HEK293 (cell line): Measurements from ENCODE around the gene MED13L.

Experiments used
- BCL6B ChIP-seq: fragments of 450-650 bp; formaldehyde crosslinking; IDR thresholded peaks from 2 replicates; pipeline ENCODE4 v1.5.1; 2017; ENCODE audit warnings: missing biosample characterization, missing genetic modification characterization
- HOXC10 ChIP-seq: sonication (generic); formaldehyde crosslinking; IDR thresholded peaks from 2 replicates; pipeline ENCODE4 v1.8.1; 2023; ENCODE audit warnings: mild to moderate bottlenecking, missing genetic modification reagents
- KLF7 ChIP-seq: fragments of 450-650 bp; formaldehyde crosslinking; IDR thresholded peaks from 2 replicates; pipeline ENCODE4 v1.5.1; 2016; ENCODE audit warnings: missing biosample characterization, missing genetic modification characterization, borderline replicate concordance
- SP2 ChIP-seq: fragments of 450-650 bp; formaldehyde crosslinking; IDR thresholded peaks from 2 replicates; pipeline ENCODE4 v1.5.1; 2016; ENCODE audit warnings: missing biosample characterization, missing genetic modification characterization
- YY1 ChIP-seq: fragments of 450-650 bp; formaldehyde crosslinking; IDR thresholded peaks from 2 replicates; pipeline ENCODE4 v1.5.1; 2018; ENCODE audit warnings: missing biosample characterization, missing genetic modification characterization
- ZBTB49 ChIP-seq: fragments of 450-650 bp; formaldehyde crosslinking; IDR thresholded peaks from 2 replicates; pipeline ENCODE4 v1.5.1; 2016; ENCODE audit warnings: missing biosample characterization, missing genetic modification characterization, low read depth
- ZNF138 ChIP-seq: fragments of 450-650 bp; formaldehyde crosslinking; IDR thresholded peaks from 2 replicates; pipeline ENCODE4 v1.5.1; 2016; ENCODE audit warnings: missing biosample characterization, missing genetic modification characterization, borderline replicate concordance
- ZNF274 ChIP-seq, 2 experiments: fragments of 200-500 bp in 1 of 2; fragments of 450-650 bp in 1 of 2; sonication (Bioruptor generic) in 1 of 2; formaldehyde crosslinking in 1 of 2; IDR thresholded peaks; 2 replicates each; pipeline versions ENCODE4 v1.5.1 to v1.6.1; 2014 to 2016; ENCODE audit warnings: borderline replicate concordance in 1 of 2, inconsistent platforms in 1 of 2, low read length in 1 of 2, missing biosample characterization in 1 of 2, missing genetic modification characterization in 1 of 2
- ZNF280D ChIP-seq: fragments of 450-650 bp; formaldehyde crosslinking; IDR thresholded peaks from 2 replicates; pipeline ENCODE4 v1.5.1; 2016; ENCODE audit warnings: missing biosample characterization, missing genetic modification characterization
- ZNF292 ChIP-seq: fragments of 450-650 bp; formaldehyde crosslinking; IDR thresholded peaks from 2 replicates; pipeline ENCODE4 v1.5.1; 2016; ENCODE audit warnings: low read depth, missing biosample characterization, missing genetic modification characterization, borderline replicate concordance
- ZNF350 ChIP-seq: fragments of 450-650 bp; formaldehyde crosslinking; IDR thresholded peaks from 2 replicates; pipeline ENCODE4 v1.5.0; 2017; ENCODE audit warnings: missing biosample characterization, mild to moderate bottlenecking, missing genetic modification characterization
- ZNF449 ChIP-seq: fragments of 450-650 bp; formaldehyde crosslinking; IDR thresholded peaks from 2 replicates; pipeline ENCODE4 v1.5.1; 2017; ENCODE audit warnings: missing biosample characterization, mild to moderate bottlenecking, missing genetic modification characterization, moderate library complexity
- ZNF513 ChIP-seq: fragments of 450-650 bp; IDR thresholded peaks from 2 replicates; pipeline ENCODE4 v1.5.1; 2018; ENCODE audit warnings: missing biosample characterization, missing genetic modification characterization
- ZNF558 ChIP-seq: fragments of 450-650 bp; formaldehyde crosslinking; IDR thresholded peaks from 2 replicates; pipeline ENCODE4 v1.5.1; 2016; ENCODE audit warnings: missing biosample characterization, missing genetic modification characterization
- ZNF580 ChIP-seq: fragments of 450-650 bp; formaldehyde crosslinking; IDR thresholded peaks from 2 replicates; pipeline ENCODE4 v1.5.1; 2016; ENCODE audit warnings: missing biosample characterization, missing genetic modification characterization
- ZNF639 ChIP-seq: fragments of 450-650 bp; formaldehyde crosslinking; IDR thresholded peaks from 2 replicates; pipeline ENCODE4 v1.5.1; 2016; ENCODE audit warnings: missing biosample characterization, missing genetic modification characterization
- ZNF704 ChIP-seq: fragments of 450-650 bp; formaldehyde crosslinking; IDR thresholded peaks from 2 replicates; pipeline ENCODE4 v1.5.1; 2016; ENCODE audit warnings: missing biosample characterization, missing genetic modification characterization

Gene MED13L

GRCh38 chr12:115914122-115914521 lies 363.4 kb downstream of the MED13L start (continued):
- TF ChIP-seq ZNF704, result no peak
- TF ChIP-seq ZNF449, result no peak
- no peak for TF ChIP-seq BCL6B (tag by site-specific recombination)
- TF ChIP-seq HOXC10 (CRISPR knock-in tag), result no peak
- no peak for TF ChIP-seq KLF7 (tag by site-specific recombination)
- no peak for TF ChIP-seq ZNF292
- TF ChIP-seq ZNF580 (tag by site-specific recombination), result no peak
- no peak for TF ChIP-seq ZNF639 (tag by site-specific recombination)
- TF ChIP-seq ZNF513 (tag by site-specific recombination), result no peak
- no peak for TF ChIP-seq SP2 (tag by site-specific recombination)
- no peak for TF ChIP-seq ZNF138 (tag by site-specific recombination)
- no peak for TF ChIP-seq ZNF280D (tag by site-specific recombination)
- TF ChIP-seq ZNF350, result no peak
- TF ChIP-seq ZNF558 (tag by site-specific recombination), result no peak
- no peak for TF ChIP-seq ZBTB49 (tag by site-specific recombination)
- no peak for TF ChIP-seq YY1 (tag by site-specific recombination)
- no peak for TF ChIP-seq ZNF274 (IDR thresholded peaks at IDR 0.05; ENCODE audit: low read length)
- no peak for TF ChIP-seq ZNF274 (tag by site-specific recombination; IDR thresholded peaks at IDR 0.05; ENCODE audit: borderline replicate concordance)
